GM21381 (cell line): ENCODE data around the gene NDUFS6.
A peak's percentile ranks its signal among the peaks of the same experiment; 100 is the strongest.
"Not testable (repeated sequence)": the region's sequence is repeated elsewhere in the genome, so short reads cannot be mapped to it uniquely, and the experiment has no call there.

Source experiments
- ATAC-seq: cut with Tn5 transposase; IDR thresholded peaks from one replicate; pipeline ENCODE4 v1.9.1; 2021; ENCODE audit warnings: mild to moderate bottlenecking, moderate library complexity; ENCODE audit not compliant: unreplicated experiment

The NDUFS6 gene

GRCh38 chr5:1781726-1782384 is 19.4 kb upstream of the NDUFS6 start:
- no peak for ATAC-seq

GRCh38 chr5:1782385-1783215 is 18.6 kb upstream of the NDUFS6 start:
- peak; percentile 8 for ATAC-seq

GRCh38 chr5:1783216-1783554 is 18.0 kb upstream of the NDUFS6 start:
- ATAC-seq, result peak; percentile 83

GRCh38 chr5:1784197-1785050 is 16.8 kb upstream of the NDUFS6 start:
- no peak for ATAC-seq

- no peak for ATAC-seq
Observed at GRCh38 chr5:1785062-1785461, 16.1 kb upstream of the NDUFS6 start.

- no peak for ATAC-seq
Observed at GRCh38 chr5:1785984-1786383, 15.2 kb upstream of the NDUFS6 start.

GRCh38 chr5:1786621-1787471 is 14.4 kb upstream of the NDUFS6 start:
- no peak for ATAC-seq

GRCh38 chr5:1787472-1788047 is 13.6 kb upstream of the NDUFS6 start:
- no peak for ATAC-seq

GRCh38 chr5:1788200-1788599 is 13.0 kb upstream of the NDUFS6 start:
- no peak for ATAC-seq

GRCh38 chr5:1788828-1789227 is 12.4 kb upstream of the NDUFS6 start:
- ATAC-seq, result no peak

- ATAC-seq, result not testable (repeated sequence)
Observed at GRCh38 chr5:1789438-1789833, 11.8 kb upstream of the NDUFS6 start.

GRCh38 chr5:1789834-1790471 is 11.3 kb upstream of the NDUFS6 start:
- ATAC-seq, result no peak

GRCh38 chr5:1791176-1791575 is 10.0 kb upstream of the NDUFS6 start:
- ATAC-seq, result no peak

- peak; percentile 95 for ATAC-seq
Observed at GRCh38 chr5:1792842-1793266, 8.4 kb upstream of the NDUFS6 start.

- no peak for ATAC-seq
Observed at GRCh38 chr5:1793301-1793740, 7.9 kb upstream of the NDUFS6 start.

- no peak for ATAC-seq
Observed at GRCh38 chr5:1793966-1794900, 7.0 kb upstream of the NDUFS6 start.

- no peak for ATAC-seq
Observed at GRCh38 chr5:1794901-1795290, 6.3 kb upstream of the NDUFS6 start.

GRCh38 chr5:1795506-1795905 is 5.7 kb upstream of the NDUFS6 start:
- no peak for ATAC-seq

GRCh38 chr5:1795931-1796330 is 5.3 kb upstream of the NDUFS6 start:
- no peak for ATAC-seq
